GM12874 (cell line): ENCODE data around the gene MRPL23.

Experiments used
- TF ChIP-seq, protein P1 (sequence below): IDR thresholded peaks from 2 replicates; pipeline ENCODE4 v1.5.1; 2011; ENCODE audit warnings: low read depth, mild to moderate bottlenecking, control low read depth, low read length, moderate library complexity; ENCODE audit not compliant: insufficient read depth

The MRPL23 gene

DNA sequence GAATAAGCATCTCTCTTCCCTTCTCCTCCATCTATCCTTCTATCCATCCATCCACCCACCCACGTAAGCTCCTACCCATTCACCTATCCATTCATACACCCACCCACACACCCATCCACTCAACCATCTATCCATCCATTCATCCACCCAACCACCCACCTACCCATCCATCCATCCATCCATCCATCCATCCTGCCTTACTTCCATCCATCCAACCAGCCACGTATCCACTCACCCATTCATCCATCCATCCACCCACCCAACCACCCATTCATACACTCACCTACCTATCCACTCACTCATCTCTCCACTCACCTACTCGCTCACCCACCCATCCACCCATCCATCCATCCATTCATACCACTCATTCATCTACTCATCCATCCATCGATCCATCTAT is 14.5 kb upstream of the MRPL23 start:
- TF ChIP-seq, protein P1, sequence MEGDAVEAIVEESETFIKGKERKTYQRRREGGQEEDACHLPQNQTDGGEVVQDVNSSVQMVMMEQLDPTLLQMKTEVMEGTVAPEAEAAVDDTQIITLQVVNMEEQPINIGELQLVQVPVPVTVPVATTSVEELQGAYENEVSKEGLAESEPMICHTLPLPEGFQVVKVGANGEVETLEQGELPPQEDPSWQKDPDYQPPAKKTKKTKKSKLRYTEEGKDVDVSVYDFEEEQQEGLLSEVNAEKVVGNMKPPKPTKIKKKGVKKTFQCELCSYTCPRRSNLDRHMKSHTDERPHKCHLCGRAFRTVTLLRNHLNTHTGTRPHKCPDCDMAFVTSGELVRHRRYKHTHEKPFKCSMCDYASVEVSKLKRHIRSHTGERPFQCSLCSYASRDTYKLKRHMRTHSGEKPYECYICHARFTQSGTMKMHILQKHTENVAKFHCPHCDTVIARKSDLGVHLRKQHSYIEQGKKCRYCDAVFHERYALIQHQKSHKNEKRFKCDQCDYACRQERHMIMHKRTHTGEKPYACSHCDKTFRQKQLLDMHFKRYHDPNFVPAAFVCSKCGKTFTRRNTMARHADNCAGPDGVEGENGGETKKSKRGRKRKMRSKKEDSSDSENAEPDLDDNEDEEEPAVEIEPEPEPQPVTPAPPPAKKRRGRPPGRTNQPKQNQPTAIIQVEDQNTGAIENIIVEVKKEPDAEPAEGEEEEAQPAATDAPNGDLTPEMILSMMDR: no peak

- TF ChIP-seq, protein P1: no peak
Observed at GRCh38 chr11:1933416-1934334, 13.5 kb upstream of the MRPL23 start.

DNA sequence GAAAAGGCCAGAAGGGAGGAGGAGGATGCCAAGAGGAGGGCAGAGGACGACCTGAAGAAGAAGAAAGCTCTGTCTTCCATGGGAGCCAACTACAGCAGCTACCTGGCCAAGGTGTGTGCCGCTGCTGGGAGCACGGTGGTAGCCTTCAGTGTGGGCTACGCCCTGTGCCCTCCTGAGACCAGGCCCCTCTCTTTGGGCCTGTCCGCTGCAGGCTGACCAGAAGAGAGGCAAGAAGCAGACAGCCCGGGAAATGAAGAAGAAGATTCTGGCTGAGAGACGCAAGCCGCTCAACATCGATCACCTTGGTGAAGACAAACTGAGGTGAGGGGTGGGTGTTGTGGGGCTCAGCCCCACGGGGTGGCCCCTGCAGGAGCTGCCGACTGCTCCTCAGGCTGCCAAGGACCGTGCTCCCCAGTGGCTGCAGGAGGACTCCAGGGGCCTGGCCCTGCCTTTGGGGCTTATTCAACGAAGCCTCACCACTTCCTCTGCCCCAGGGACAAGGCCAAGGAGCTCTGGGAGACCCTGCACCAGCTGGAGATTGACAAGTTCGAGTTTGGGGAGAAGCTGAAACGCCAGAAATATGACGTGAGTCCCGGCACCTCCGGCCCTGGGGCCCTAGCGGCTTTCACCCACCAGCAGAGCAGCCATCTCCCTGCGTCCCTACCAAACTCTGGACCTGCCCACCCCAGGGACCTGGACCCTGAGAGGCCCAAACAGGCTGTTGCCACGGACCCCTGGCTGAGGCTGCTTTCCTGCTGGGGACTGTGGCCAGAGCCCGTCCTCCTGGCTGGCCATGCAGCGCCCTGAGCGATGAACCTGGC is 12.6 kb upstream of the MRPL23 start:
- TF ChIP-seq, protein P1: no peak

DNA sequence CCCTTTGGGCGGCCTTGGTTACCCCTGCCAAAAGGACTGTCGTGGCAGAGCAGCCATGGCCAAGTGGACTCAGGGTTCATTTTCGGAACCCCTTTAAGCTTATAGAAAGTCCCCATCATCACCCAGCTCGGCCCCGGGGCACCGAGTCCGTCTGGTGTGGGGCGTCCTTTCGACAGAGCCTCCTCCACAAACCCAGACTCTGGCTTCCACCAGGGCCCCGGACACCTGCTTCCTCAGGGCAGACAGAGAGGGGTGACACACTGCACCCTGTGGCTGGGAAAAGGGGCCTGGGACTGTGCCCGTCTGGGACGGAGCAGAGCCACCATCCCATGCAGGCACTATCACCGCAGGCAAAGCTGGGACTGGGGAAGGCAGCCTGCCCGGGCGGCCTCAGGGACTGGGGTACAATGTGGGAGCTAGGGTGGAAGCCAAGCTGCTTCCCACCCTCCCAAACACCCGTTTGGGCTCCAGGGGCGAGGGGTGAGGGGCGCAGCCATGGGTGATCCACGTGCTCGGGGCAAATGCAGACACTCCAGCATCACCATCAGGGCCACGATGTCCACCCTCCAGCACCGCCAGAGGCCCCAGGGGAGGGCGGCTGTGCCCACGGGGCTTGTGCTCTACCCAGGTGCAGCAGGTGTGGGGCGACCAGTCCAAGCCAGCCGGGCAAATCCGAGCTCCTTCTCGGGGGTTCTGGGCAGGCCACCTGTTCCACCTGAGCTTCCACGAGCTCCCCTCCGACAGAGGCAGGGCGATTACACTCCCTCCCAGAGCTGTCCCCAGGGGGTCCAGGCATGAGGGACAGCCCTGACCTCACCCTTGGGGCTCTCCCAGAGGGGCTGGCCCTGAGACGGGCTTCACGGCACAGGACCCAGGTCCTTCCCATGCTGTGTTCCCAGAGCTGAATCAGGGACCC is 11.7 kb upstream of the MRPL23 start:
- TF ChIP-seq, protein P1: no peak

DNA sequence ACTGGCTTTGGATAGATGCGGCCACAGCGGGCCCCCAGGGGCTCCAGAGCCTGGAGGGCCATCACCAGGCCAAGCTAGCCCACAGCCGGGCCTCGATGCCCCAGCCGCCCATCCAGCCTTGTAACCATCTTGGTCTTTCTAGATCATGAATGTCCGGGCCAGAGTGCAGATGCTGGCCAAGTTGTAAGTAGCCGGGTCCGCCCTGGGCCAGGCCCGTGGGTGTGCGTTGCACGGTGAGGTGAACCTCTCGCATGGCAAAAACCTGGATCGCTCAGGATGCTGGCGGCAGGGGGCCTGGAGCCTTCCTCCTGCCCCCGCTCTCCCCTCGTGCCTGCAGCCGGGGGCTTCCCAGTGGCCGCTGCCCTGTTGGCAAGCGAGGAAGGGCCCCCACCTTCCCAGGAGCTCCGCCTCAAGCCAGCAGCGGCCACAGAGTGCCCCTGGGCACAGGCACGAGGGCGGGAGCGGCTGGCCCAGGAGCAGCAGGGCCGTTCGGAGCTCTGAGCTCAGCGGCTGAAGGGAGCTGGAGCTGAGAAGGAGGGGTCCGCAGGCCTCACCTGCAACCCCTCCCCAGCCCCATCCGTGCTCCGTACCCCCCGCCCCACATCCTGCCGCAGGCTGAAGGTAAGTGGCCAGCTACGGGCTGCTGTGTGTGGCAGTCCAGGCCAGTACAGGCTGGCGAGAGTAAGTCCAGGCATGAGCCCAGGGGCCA is 10.9 kb upstream of the MRPL23 start:
- TF ChIP-seq, protein P1: no peak

GRCh38 chr11:1936781-1937615 is 10.1 kb upstream of the MRPL23 start:
- TF ChIP-seq, protein P1: no peak
